Thoracic aorta (tissue), 2 donors: ENCODE results near the gene TEDC2. TPM values are rescaled to one million over a fixed set of nuclear protein-coding genes. Genes with fewer than 3 reads are reported as not detected.

Source experiments
- ATAC-seq: fragments of 150-250 bp; one replicate; pipeline ENCODE4 v1.8.0; 2017; ENCODE audit warnings: low read depth; ENCODE audit not compliant: insufficient number of reproducible peaks, low FRiP score
- DNase-seq: peaks from one replicate; pipeline ENCODE4 v3.0.0-alpha.2; 2020; ENCODE audit warnings: low spot score
- H3K27ac ChIP-seq, 2 donors: fragments of 200-600 bp; sonication (generic); 1 replicate in 1 of 2; 2 replicates in 1 of 2; pipeline ENCODE4 v1.5.1; 2016; ENCODE audit warnings: mild to moderate bottlenecking in 2 of 2, moderate library complexity in 2 of 2
- H3K27me3 ChIP-seq: fragments of 200-600 bp; sonication (generic); replicated peaks from 2 replicates; pipeline ENCODE4 v1.6.0; 2016; ENCODE audit warnings: mild to moderate bottlenecking; ENCODE audit not compliant: insufficient read depth
- H3K36me3 ChIP-seq: fragments of 200-600 bp; sonication (generic); one replicate; pipeline ENCODE4 v1.5.1; 2016
- H3K4me1 ChIP-seq, 2 donors: fragments of 200-600 bp; sonication (generic); 1 replicate in 1 of 2; 2 replicates in 1 of 2; pipeline versions ENCODE4 v1.5.1 to v1.6.0; 2016; ENCODE audit warnings: low read depth in 2 of 2, mild to moderate bottlenecking in 1 of 2; ENCODE audit not compliant: control insufficient read depth in 1 of 2
- H3K4me3 ChIP-seq: fragments of 200-600 bp; sonication (generic); 2 replicates; pipeline ENCODE4 v1.5.1; 2016; ENCODE audit warnings: mild to moderate bottlenecking
- H3K9me3 ChIP-seq: fragments of 200-600 bp; sonication (generic); 2 replicates; pipeline ENCODE4 v1.5.1; 2016
- total RNA-seq, 2 donors: library from RNA; depleted of rRNA; stranded (reverse); fragments of >200 nt; gene quantifications; one replicate each; pipeline versions ENCODE4 v1.1.0 to v1.2.3, GENCODE V29; 2016
- TF ChIP-seq, protein P1 (sequence below): fragments of 200-600 bp; sonication (generic); IDR thresholded peaks from one replicate; pipeline ENCODE4 v1.5.1; 2019; ENCODE audit warnings: antibody characterized with exemption

The TEDC2 gene
- total RNA-seq, 2 donors from 2014 or later, result 0.27 TPM; not detected in 1

DNA sequence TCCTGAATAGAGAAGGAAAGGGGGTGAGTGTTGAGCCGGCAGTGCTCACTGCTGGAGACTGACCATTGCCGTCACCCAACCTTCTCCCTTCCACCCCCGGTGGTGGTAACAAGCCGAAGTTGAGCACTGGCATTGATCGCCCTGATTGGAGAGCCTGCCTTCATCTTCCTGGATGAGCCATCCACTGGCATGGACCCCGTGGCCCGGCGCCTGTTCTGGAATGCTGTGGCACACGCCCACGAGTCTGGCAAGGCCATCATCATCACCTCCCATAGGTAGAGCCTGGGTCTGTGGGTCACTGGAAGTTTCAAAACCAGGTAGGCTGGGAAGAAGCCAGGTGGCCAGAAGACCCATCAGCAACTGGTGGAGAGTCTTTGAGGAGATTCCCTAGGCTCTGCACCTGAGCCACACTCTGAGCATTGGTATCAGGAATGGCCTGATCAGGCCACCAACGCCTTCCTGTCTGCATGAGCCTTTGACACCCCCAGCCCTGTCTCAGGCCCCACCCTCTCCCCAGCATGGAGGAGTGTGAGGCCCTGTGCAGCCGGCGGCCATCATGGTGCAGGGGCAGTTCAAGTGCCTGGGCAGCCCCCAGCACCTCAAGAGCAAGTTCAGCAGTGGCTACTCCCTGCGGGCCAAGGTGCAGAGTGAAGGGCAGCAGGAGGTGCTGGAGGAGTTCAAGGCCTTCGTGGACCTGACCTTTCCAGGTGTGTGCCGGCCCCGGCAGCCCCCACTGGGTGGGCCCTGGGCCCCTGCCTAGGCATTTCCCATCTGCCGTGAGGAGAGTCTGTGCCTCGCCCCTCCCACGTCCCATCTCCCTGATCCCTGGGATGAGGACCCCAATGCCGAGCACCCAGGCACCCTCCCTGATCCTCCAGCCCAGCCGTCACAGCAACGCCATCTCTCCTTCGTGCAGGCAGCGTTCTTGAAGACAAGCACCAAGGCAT is 35.6 kb upstream of the TEDC2 start:
- Histone ChIP-seq H3K9me3 (no peaks in the 10 kb centered on the region), H3K27ac (no peak overlapping the region), H3K4me1 (peaks cover 0 to 7% of the 10 kb centered on the region in 2 donors), H3K36me3 (no peaks in the 10 kb centered on the region), H3K27me3 (no peaks in the 10 kb centered on the region), H3K4me3 (no peak overlapping the region)
- TF ChIP-seq, protein P1, sequence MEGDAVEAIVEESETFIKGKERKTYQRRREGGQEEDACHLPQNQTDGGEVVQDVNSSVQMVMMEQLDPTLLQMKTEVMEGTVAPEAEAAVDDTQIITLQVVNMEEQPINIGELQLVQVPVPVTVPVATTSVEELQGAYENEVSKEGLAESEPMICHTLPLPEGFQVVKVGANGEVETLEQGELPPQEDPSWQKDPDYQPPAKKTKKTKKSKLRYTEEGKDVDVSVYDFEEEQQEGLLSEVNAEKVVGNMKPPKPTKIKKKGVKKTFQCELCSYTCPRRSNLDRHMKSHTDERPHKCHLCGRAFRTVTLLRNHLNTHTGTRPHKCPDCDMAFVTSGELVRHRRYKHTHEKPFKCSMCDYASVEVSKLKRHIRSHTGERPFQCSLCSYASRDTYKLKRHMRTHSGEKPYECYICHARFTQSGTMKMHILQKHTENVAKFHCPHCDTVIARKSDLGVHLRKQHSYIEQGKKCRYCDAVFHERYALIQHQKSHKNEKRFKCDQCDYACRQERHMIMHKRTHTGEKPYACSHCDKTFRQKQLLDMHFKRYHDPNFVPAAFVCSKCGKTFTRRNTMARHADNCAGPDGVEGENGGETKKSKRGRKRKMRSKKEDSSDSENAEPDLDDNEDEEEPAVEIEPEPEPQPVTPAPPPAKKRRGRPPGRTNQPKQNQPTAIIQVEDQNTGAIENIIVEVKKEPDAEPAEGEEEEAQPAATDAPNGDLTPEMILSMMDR, result no peak
- DNase-seq (no peak), ATAC-seq (no peak)

DNA sequence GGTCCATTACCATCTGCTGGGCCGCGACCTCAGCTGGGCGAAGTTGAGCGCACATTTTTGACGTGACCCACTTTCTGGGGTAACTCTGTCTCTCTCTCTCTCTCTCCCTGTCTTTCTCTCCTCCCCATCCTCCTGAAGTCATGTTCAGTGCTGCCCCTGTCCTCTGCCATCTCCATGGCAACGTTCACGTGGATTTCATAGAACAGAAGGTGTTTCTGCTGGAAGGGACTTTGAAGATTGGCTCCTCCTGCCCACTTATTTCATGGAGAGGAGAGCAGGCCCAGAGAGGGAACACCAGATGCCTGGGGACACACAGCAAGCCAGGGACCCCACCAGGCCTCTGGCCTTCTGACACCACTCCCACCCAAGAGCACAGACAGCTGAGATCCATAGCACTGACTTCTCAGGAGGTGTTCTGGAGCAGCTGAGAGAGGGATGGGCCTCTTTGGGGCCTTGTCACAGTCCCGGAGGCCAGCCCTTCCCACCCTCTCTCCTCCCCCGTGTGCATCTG is 34.8 kb upstream of the TEDC2 start:
- no peak overlapping the region for H3K27ac ChIP-seq
- TF ChIP-seq, protein P1, result no peak
- H3K36me3 ChIP-seq, result no peaks in the 10 kb centered on the region
- H3K27me3 ChIP-seq, result no peaks in the 10 kb centered on the region
- DNase-seq (no peak), ATAC-seq (no peak)
- H3K4me3 ChIP-seq, result no peak overlapping the region
- no peaks in the 10 kb centered on the region for H3K9me3 ChIP-seq
- peaks cover 2 to 12% of the 10 kb centered on the region in 2 donors for H3K4me1 ChIP-seq

DNA sequence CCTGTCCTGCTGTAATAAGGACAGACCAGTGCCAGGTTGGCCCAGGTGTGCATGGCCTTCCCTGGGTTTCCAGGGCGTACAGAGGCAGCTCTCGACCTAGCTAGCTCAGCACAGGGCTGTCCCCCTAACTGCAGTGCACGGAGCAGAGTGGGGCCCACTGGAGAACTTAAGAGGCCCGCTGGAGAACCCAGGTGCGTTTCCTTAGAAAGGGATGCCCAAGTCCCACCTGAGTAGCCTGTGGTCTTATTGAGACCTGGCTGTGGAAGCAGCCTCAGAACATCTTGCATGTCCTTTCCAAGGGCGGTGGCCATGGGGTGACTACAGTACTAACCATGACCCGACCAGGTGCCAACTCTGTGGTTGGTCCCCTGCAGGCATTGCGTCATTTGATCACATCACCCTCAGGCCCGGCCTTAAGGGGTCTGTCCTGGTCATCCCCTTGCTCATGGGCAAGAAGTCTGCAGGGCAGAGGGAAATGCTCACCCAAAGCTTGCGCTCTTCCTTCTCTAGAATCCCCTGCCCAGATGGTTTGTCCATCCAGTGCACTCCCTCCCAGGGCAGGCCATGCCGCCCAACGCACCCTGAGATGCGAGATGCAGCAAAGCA is 34.0 kb upstream of the TEDC2 start:
- no peaks in the 10 kb centered on the region for H3K9me3 ChIP-seq
- no peaks in the 10 kb centered on the region for H3K36me3 ChIP-seq
- no peaks in the 10 kb centered on the region for H3K27me3 ChIP-seq
- TF ChIP-seq, protein P1, result no peak
- peaks cover 7 to 16% of the 10 kb centered on the region in 2 donors for H3K4me1 ChIP-seq
- DNase-seq (no peak), ATAC-seq (no peak)
- H3K4me3 ChIP-seq, result no peak overlapping the region
- no peak overlapping the region for H3K27ac ChIP-seq

DNA sequence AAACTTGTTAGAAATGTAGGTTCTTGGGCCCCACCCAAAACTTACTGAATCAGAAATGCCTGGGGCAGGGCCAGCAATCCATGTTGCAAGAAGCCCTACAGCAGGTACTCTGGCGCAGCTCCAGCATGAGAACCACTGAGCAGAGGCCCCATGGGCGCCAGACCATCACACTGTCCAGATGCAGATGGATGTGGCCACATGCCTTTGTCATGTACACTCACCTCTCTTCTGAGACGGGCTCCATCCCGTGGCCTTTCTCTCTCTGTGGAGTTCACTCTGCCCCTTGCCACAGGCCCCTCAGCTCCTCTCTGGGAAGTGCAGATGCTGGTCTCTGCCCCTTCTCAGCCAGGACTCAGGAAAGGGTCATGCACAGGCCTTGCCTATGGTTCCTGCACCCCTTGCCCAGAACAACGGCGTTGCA is 33.0 kb upstream of the TEDC2 start:
- Histone ChIP-seq H3K27ac (no peak overlapping the region), H3K4me1 (peaks cover 7 to 16% of the 10 kb centered on the region in 2 donors), H3K9me3 (no peaks in the 10 kb centered on the region), H3K4me3 (no peak overlapping the region), H3K27me3 (no peaks in the 10 kb centered on the region), H3K36me3 (no peaks in the 10 kb centered on the region)
- DNase-seq, result no peak
- TF ChIP-seq, protein P1, result no peak
- ATAC-seq, result no peak

DNA sequence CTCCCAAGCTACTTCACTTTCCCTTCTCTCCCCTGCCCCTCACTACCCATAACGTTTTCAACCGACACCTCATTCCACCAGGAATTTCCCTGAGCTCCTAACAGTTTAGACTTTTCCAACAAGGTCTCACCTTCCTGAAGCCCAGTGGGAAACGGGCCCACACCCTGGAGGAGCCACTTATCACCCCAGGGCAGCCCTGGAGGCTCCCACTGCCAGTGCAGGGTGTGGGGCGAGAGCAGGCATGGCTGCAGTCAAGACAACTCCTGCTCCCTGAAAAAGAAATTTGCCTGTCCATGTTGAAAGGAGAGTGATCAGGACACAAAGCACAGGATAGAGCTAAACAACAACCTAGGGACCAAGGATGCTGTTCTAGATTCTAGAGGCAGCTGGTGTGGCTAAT is 32.4 kb upstream of the TEDC2 start:
- no peaks in the 10 kb centered on the region for H3K27me3 ChIP-seq
- DNase-seq, result no peak
- no peaks in the 10 kb centered on the region for H3K9me3 ChIP-seq
- no peaks in the 10 kb centered on the region for H3K36me3 ChIP-seq
- H3K4me3 ChIP-seq, result no peak overlapping the region
- TF ChIP-seq, protein P1, result no peak
- no peak for ATAC-seq
- peaks cover 7 to 16% of the 10 kb centered on the region in 2 donors for H3K4me1 ChIP-seq
- H3K27ac ChIP-seq, result no peak overlapping the region
